Loucy (cell line): ENCODE results near the gene PAPOLB.

Experiments used
- EZH2phosphoT487 ChIP-seq: fragments of 200-600 bp; IDR thresholded peaks from 2 replicates; pipeline ENCODE4 v1.6.1; 2018; ENCODE audit warnings: antibody characterized with exemption, mild to moderate bottlenecking, moderate library complexity, borderline replicate concordance
- TF ChIP-seq, protein P1 (sequence below): fragments of 200-600 bp; sonication (generic); conservative IDR thresholded peaks from 2 replicates; pipeline ENCODE4 v1.5.1; 2014; ENCODE audit warnings: mild to moderate bottlenecking, antibody characterized with exemption, low read length

DNA sequence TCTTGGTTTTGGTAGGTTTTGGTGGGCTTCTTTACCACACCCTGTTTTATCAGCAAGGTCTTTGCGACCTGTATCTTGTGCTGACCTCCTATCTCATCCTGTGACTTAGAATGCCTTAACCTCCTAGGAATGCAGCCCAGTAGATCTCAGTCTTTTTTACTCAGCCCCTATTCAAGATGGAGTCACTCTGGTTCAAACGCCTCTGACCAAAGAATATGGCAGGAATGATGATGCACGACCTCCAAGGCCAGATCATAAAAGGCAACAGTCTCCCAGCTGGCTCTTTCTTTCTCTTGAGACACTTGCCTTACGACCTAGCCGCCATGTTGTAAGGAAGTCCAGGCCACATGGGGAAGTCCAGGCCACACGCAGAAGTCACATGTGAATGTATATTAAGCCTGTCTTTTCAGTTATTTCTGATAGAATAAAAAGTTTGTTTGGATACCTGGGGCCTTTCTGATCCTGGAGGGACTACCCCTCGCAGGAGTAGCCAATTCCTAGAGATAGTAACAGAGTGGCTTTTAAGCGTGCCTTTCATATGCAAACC lies 32.2 kb upstream of the PAPOLB start:
- TF ChIP-seq EZH2phosphoT487: no peak
- TF ChIP-seq, protein P1, sequence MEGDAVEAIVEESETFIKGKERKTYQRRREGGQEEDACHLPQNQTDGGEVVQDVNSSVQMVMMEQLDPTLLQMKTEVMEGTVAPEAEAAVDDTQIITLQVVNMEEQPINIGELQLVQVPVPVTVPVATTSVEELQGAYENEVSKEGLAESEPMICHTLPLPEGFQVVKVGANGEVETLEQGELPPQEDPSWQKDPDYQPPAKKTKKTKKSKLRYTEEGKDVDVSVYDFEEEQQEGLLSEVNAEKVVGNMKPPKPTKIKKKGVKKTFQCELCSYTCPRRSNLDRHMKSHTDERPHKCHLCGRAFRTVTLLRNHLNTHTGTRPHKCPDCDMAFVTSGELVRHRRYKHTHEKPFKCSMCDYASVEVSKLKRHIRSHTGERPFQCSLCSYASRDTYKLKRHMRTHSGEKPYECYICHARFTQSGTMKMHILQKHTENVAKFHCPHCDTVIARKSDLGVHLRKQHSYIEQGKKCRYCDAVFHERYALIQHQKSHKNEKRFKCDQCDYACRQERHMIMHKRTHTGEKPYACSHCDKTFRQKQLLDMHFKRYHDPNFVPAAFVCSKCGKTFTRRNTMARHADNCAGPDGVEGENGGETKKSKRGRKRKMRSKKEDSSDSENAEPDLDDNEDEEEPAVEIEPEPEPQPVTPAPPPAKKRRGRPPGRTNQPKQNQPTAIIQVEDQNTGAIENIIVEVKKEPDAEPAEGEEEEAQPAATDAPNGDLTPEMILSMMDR: no peak
